T-cell (primary cell): ENCODE results near the gene CACNB2. TPM values are rescaled to one million over a fixed set of nuclear protein-coding genes. Genes with fewer than 3 reads are reported as not detected.

Experiments used
- ATAC-seq, 4 experiments: fragments of 200-7000 bp in 3 of 4; fragments of 150-1000 bp in 1 of 4; cut with Tn5 transposase; replicated peaks in 1 of 4; 1 replicate in 3 of 4; 2 replicates in 1 of 4; pipeline ENCODE4 v1.10.0; 2021; ENCODE audit warnings: moderate library complexity in 3 of 4, mild to moderate bottlenecking in 2 of 4, moderate number of reproducible peaks in 1 of 4
- CTCF ChIA-PET, 2 donors: fragments of 300-600 bp; sonication (Branson Sonifier 250); formaldehyde crosslinking; loops; one replicate each; lab custom pipeline; 2022; ENCODE audit warnings: antibody characterized with exemption in 2 of 2; lab: Charles Lee
- POLR2A ChIA-PET, 2 donors: fragments of 300-600 bp; sonication (Branson Sonifier 250); formaldehyde crosslinking; loops; one replicate each; lab custom pipeline; 2022; ENCODE audit warnings: antibody characterized with exemption in 2 of 2; lab: Charles Lee
- DNase-seq, 35 experiments: peaks; one replicate each; pipeline versions ENCODE4 v3.0.0 to v3.0.0-alpha.2; 2013 to 2023
- H3K27ac ChIP-seq: one replicate; pipeline ENCODE4 v1.5.1; 2013; ENCODE audit warnings: low read length
- H3K27me3 ChIP-seq, 2 experiments: replicated peaks in 1 of 2; 1 replicate in 1 of 2; 2 replicates in 1 of 2; pipeline versions ENCODE4 v1.6.1 to v1.7.0; 2013; ENCODE audit warnings: low read length in 1 of 2, mixed read lengths in 1 of 2; ENCODE audit not compliant: control insufficient read depth in 2 of 2, insufficient read depth in 2 of 2; ENCODE audit errors: extremely low read depth in 1 of 2
- H3K36me3 ChIP-seq, 2 donors: 1 replicate in 1 of 2; 2 replicates in 1 of 2; pipeline versions ENCODE4 v1.6.1 to v1.7.0; 2013; ENCODE audit warnings: low read length in 1 of 2; ENCODE audit not compliant: control insufficient read depth in 2 of 2, insufficient read depth in 1 of 2; ENCODE audit errors: extremely low read depth in 1 of 2
- H3K4me1 ChIP-seq, 2 experiments: 1 replicate in 1 of 2; 2 replicates in 1 of 2; pipeline versions ENCODE4 v1.6.1 to v1.7.0; 2013; ENCODE audit warnings: low read length in 2 of 2, mixed read lengths in 1 of 2; ENCODE audit not compliant: insufficient read depth in 2 of 2, control insufficient read depth in 1 of 2; ENCODE audit errors: extremely low read depth in 1 of 2
- H3K4me3 ChIP-seq, 2 donors: 1 replicate in 1 of 2; 2 replicates in 1 of 2; pipeline versions ENCODE4 v1.5.1 to v1.7.0; 2013; ENCODE audit warnings: mild to moderate bottlenecking in 2 of 2, low read length in 1 of 2, moderate library complexity in 1 of 2; ENCODE audit not compliant: control insufficient read depth in 1 of 2; ENCODE audit errors: extremely low read depth in 1 of 2
- H3K9me3 ChIP-seq: 2 replicates; pipeline ENCODE4 v1.7.0; 2013
- H3K27ac Mint-ChIP-seq, 2 donors: one replicate each; pipeline ENCODE4 v1.8.0; 2020 to 2021; ENCODE audit warnings: mild to moderate bottlenecking in 2 of 2, mixed read lengths in 2 of 2
- H3K27me3 Mint-ChIP-seq, 2 donors: one replicate each; pipeline ENCODE4 v1.8.0; 2021 to 2022; ENCODE audit warnings: mixed read lengths in 2 of 2
- H3K36me3 Mint-ChIP-seq: one replicate; pipeline ENCODE4 v1.8.0; 2021; ENCODE audit warnings: mixed read lengths
- H3K4me1 Mint-ChIP-seq, 3 donors: one replicate each; pipeline ENCODE4 v1.8.0; 2020 to 2022; ENCODE audit warnings: mixed read lengths in 3 of 3, mild to moderate bottlenecking in 1 of 3
- H3K4me3 Mint-ChIP-seq, 3 donors: one replicate each; pipeline ENCODE4 v1.8.0; 2020 to 2022; ENCODE audit warnings: mild to moderate bottlenecking in 3 of 3, mixed read lengths in 3 of 3, moderate library complexity in 3 of 3
- H3K9me3 Mint-ChIP-seq, 3 donors: one replicate each; pipeline ENCODE4 v1.8.0; 2020 to 2022; ENCODE audit warnings: mixed read lengths in 3 of 3
- WGBS: methylation state at CpG from one replicate; pipeline ENCODE4 v1.1.5; 2013; ENCODE audit warnings: missing lambda C conversion rate; ENCODE audit not compliant: insufficient coverage; 5-methylcytosine and 5-hydroxymethylcytosine counted together
- total RNA-seq, 35 experiments: library from RNA in 6 of 35; stranded (reverse) in 6 of 35; fragments of 120-200 nt in 1 of 35; gene quantifications; one replicate each; pipeline versions ENCODE4 v1.2.1 to v1.2.4 and lab custom pipeline; 2013 to 2026

Gene CACNB2
- total RNA-seq, 5 donors from 2014 or later (not counting 1 experiment from before 2014, with no cell fraction given), result not detected

GRCh38 chr10:18140957-18141845, 977 bp downstream of the CACNB2 start:
- Mint-ChIP-seq H3K27ac (no peak overlapping the region), H3K27me3 (peaks cover 24 to 36% of the 10 kb centered on the region in 2 donors), H3K9me3 (no peaks in the 10 kb centered on the region), H3K4me3 (peak overlapping the region in 1 of 3 donors; percentile 37), H3K4me1 (peaks cover 0 to 4% (median 3%) of the 10 kb centered on the region in 3 donors), H3K36me3 (no peaks in the 10 kb centered on the region)
- ATAC-seq (no peak), DNase-seq (no peak)
- peak overlapping the region in 1 of 2 donors; percentile 2 for H3K4me3 ChIP-seq
- ChIA-PET POLR2A (no interaction called here), CTCF (no interaction called here)
- H3K9me3 ChIP-seq, result no peaks in the 10 kb centered on the region
- peaks cover 0 to 2% of the 10 kb centered on the region in 2 experiments for H3K4me1 ChIP-seq
- no peak overlapping the region for H3K27ac ChIP-seq
- peaks cover 0 to 22% of the 10 kb centered on the region in 2 experiments for H3K27me3 ChIP-seq
- H3K36me3 ChIP-seq, result no peaks in the 10 kb centered on the region
- 13% methylated on average over 33 of the region's 41 CpGs for WGBS

DNA sequence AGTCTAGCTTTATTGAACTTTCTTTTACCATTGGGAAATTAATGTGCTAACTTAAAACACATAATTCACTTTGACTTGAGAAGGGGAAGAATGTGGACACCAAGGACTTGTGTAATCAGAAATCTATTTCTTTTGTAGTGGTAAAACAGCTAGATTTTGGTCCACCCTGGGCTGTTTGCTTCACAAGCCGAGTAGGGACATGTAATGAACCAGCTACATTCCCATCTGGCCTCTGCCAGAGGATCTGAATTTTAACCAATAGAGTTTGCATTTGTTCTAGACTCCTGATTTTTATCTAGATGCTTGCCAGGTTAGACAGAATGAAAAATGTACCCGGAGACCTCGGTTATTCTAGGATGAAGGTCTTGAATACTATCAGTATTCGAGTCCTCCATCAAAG, 1.9 kb downstream of the CACNB2 start:
- peaks cover 0 to 4% (median 3%) of the 10 kb centered on the region in 3 donors for H3K4me1 Mint-ChIP-seq
- Histone ChIP-seq H3K27ac (no peak overlapping the region), H3K27me3 (peaks cover 0 to 22% of the 10 kb centered on the region in 2 experiments), H3K36me3 (no peaks in the 10 kb centered on the region), H3K4me1 (peaks cover 0 to 2% of the 10 kb centered on the region in 2 experiments), H3K4me3 (no peak overlapping the region), H3K9me3 (no peaks in the 10 kb centered on the region)
- POLR2A ChIA-PET, result no interaction called here
- ATAC-seq, result no peak
- no peaks in the 10 kb centered on the region for H3K9me3 Mint-ChIP-seq
- DNase-seq, result no peak
- CTCF ChIA-PET, result no interaction called here
- H3K4me3 Mint-ChIP-seq, result no peak overlapping the region
- 93% methylated on average over 3 of the region's 4 CpGs for WGBS
- no peaks in the 10 kb centered on the region for H3K36me3 Mint-ChIP-seq
- peaks cover 25 to 36% of the 10 kb centered on the region in 2 donors for H3K27me3 Mint-ChIP-seq
- no peak overlapping the region for H3K27ac Mint-ChIP-seq

DNA sequence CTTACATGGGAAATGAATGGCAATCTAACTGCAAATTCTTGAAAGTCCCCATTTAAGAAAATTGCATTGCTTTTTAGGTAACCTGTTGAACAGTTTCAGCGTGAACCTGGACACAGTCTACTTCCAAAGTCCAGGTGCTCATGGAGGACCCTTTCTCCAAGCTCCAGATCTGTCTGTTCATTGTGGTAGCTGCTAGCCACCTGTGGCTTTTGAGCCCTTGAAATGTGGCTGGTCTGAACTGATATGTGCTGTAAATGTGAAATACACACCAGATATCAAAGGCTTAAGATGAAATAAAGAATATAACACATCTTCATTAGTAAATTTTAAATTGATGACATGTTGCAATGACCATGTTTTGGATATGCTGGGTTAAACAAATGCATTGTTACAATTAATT, 4.2 kb downstream of the CACNB2 start:
- no peaks in the 10 kb centered on the region for H3K36me3 Mint-ChIP-seq
- ATAC-seq, result no peak
- H3K27ac Mint-ChIP-seq, result no peak overlapping the region
- POLR2A ChIA-PET, result no interaction called here
- no peaks in the 10 kb centered on the region for H3K9me3 Mint-ChIP-seq
- CTCF ChIA-PET, result no interaction called here
- Histone ChIP-seq H3K4me3 (no peak overlapping the region), H3K9me3 (no peaks in the 10 kb centered on the region), H3K27ac (no peak overlapping the region), H3K36me3 (no peaks in the 10 kb centered on the region), H3K27me3 (peaks cover 0 to 20% of the 10 kb centered on the region in 2 experiments), H3K4me1 (peaks cover 0 to 2% of the 10 kb centered on the region in 2 experiments)
- H3K4me3 Mint-ChIP-seq, result no peak overlapping the region
- peaks cover 0 to 4% (median 3%) of the 10 kb centered on the region in 3 donors for H3K4me1 Mint-ChIP-seq
- peaks cover 19 to 28% of the 10 kb centered on the region in 2 donors for H3K27me3 Mint-ChIP-seq
- DNase-seq, result no peak
- no CpG with 5 or more reads among the region's 1 CpG for WGBS

- no peak overlapping the region for H3K27ac Mint-ChIP-seq
- DNase-seq (no peak), ATAC-seq (no peak)
- Histone ChIP-seq H3K9me3 (no peaks in the 10 kb centered on the region), H3K27ac (no peak overlapping the region), H3K4me3 (no peak overlapping the region), H3K27me3 (peaks cover 0 to 15% of the 10 kb centered on the region in 2 experiments), H3K36me3 (no peaks in the 10 kb centered on the region), H3K4me1 (peaks cover 0 to under 1% of the 10 kb centered on the region in 2 experiments)
- peaks cover 0 to 3% (median 1%) of the 10 kb centered on the region in 3 donors for H3K4me1 Mint-ChIP-seq
- H3K36me3 Mint-ChIP-seq, result no peaks in the 10 kb centered on the region
- ChIA-PET CTCF (no interaction called here), POLR2A (no interaction called here)
- WGBS, result 58% methylated on average over 5 of the region's 6 CpGs
- H3K4me3 Mint-ChIP-seq, result no peak overlapping the region
- no peaks in the 10 kb centered on the region for H3K9me3 Mint-ChIP-seq
- peaks cover 19 to 23% of the 10 kb centered on the region in 2 donors for H3K27me3 Mint-ChIP-seq
These were observed 4.7 kb downstream of the CACNB2 start for GRCh38 chr10:18144928-18145327.

DNA sequence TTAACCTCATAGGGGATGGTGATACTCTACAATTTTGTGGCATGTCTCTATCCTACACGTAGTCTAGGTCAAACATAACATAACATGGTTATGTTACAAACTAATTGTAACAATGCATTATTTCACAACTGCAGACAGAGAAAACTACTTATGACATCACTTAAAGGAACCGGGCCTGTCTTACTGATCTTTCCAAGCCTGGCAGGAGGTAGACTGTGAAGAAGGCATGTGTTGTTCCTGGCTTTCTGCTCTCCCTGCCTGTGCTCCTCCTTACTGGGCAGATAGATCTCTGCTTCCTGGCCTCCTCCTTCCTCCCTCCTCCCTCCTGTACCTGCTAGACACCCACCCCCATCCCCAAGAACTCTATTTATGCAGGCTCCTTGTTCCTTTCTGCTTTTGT, 5.4 kb downstream of the CACNB2 start:
- Histone ChIP-seq H3K36me3 (no peaks in the 10 kb centered on the region), H3K4me3 (no peak overlapping the region), H3K27me3 (peaks cover 0 to 10% of the 10 kb centered on the region in 2 experiments), H3K4me1 (no peaks in the 10 kb centered on the region), H3K9me3 (no peaks in the 10 kb centered on the region), H3K27ac (no peak overlapping the region)
- no peaks in the 10 kb centered on the region for H3K9me3 Mint-ChIP-seq
- H3K4me1 Mint-ChIP-seq, result peaks cover 0 to 3% (median 1%) of the 10 kb centered on the region in 3 donors
- POLR2A ChIA-PET, result no interaction called here
- no peaks in the 10 kb centered on the region for H3K36me3 Mint-ChIP-seq
- H3K27ac Mint-ChIP-seq, result no peak overlapping the region
- H3K27me3 Mint-ChIP-seq, result peaks cover 19 to 23% of the 10 kb centered on the region in 2 donors
- DNase-seq, result no peak
- CTCF ChIA-PET, result interaction anchor here in 1 of 2 donors (0.7 kb wide), 1 partner anchor 20 kb away, joined by 10 read pairs; no protein-coding TSS in a partner anchor
- no peak overlapping the region for H3K4me3 Mint-ChIP-seq
- WGBS, result no CpG with 5 or more reads among the region's 2 CpGs
- ATAC-seq, result no peak

- no peak for DNase-seq
- Histone ChIP-seq H3K36me3 (no peaks in the 10 kb centered on the region), H3K27me3 (no peaks in the 10 kb centered on the region), H3K4me1 (no peaks in the 10 kb centered on the region), H3K4me3 (no peak overlapping the region), H3K9me3 (no peaks in the 10 kb centered on the region), H3K27ac (no peak overlapping the region)
- H3K4me1 Mint-ChIP-seq, result no peaks in the 10 kb centered on the region
- ChIA-PET CTCF (interaction anchor here in 1 of 2 donors (0.6 kb wide), 1 partner anchor 171 kb away, joined by 3 read pairs; no protein-coding TSS in a partner anchor), POLR2A (no interaction called here)
- WGBS, result no CpG with 5 or more reads among the region's 6 CpGs
- no peak overlapping the region for H3K27ac Mint-ChIP-seq
- no peaks in the 10 kb centered on the region for H3K9me3 Mint-ChIP-seq
- no peak overlapping the region for H3K4me3 Mint-ChIP-seq
- peaks cover 2 to 9% of the 10 kb centered on the region in 2 donors for H3K27me3 Mint-ChIP-seq
- H3K36me3 Mint-ChIP-seq, result no peaks in the 10 kb centered on the region
- no peak for ATAC-seq
These were observed 9.1 kb downstream of the CACNB2 start for GRCh38 chr10:18149196-18149800.
